Fibroblast of lung (primary cell): Measurements from ENCODE around the gene NRG2. TPM values are rescaled to one million over a fixed set of nuclear protein-coding genes. Genes with fewer than 3 reads are reported as not detected.

Experiments
- DNase-seq, 2 donors: peaks; one replicate each; pipeline versions ENCODE4 v3.0.0 to v3.0.0-alpha.2; 2010; ENCODE audit warnings: low read depth in 2 of 2
- H2AFZ ChIP-seq: 2 replicates; pipeline ENCODE4 v1.5.1; 2012; ENCODE audit warnings: low read length, control low read depth, inconsistent platforms
- H3K27ac ChIP-seq: 2 replicates; pipeline ENCODE4 v1.5.1; 2011; ENCODE audit warnings: low read length, control low read depth; ENCODE audit not compliant: insufficient read depth
- H3K27me3 ChIP-seq: 2 replicates; pipeline ENCODE4 v1.5.1; 2011; ENCODE audit warnings: mild to moderate bottlenecking, low read length; ENCODE audit not compliant: control insufficient read depth, insufficient read depth
- H3K36me3 ChIP-seq: 2 replicates; pipeline ENCODE4 v1.5.1; 2011; ENCODE audit warnings: low read length; ENCODE audit not compliant: control insufficient read depth, insufficient read depth
- H3K4me1 ChIP-seq: 2 replicates; pipeline ENCODE4 v1.5.1; 2011; ENCODE audit warnings: low read length; ENCODE audit not compliant: control insufficient read depth, insufficient read depth; ENCODE audit errors: extremely low read depth
- H3K4me2 ChIP-seq: 2 replicates; pipeline ENCODE4 v1.5.1; 2011; ENCODE audit warnings: low read length, control low read depth; ENCODE audit not compliant: insufficient read depth; ENCODE audit errors: extremely low read depth
- H3K4me3 ChIP-seq, 4 experiments: fragments of 200-600 bp in 1 of 4; sonication (generic) in 1 of 4; replicated peaks in 1 of 4; 2 replicates each; pipeline ENCODE4 v1.5.1; 2011 to 2016; ENCODE audit warnings: low read length in 4 of 4, low read depth in 3 of 4, mild to moderate bottlenecking in 3 of 4, control low read depth in 2 of 4, inconsistent platforms in 1 of 4, mixed read lengths in 1 of 4; ENCODE audit not compliant: insufficient read depth in 1 of 4; ENCODE audit errors: control extremely low read depth in 1 of 4
- H3K79me2 ChIP-seq: 2 replicates; pipeline ENCODE4 v1.5.1; 2012; ENCODE audit warnings: mild to moderate bottlenecking, low read length, inconsistent platforms; ENCODE audit not compliant: control insufficient read depth, insufficient read depth
- H3K9ac ChIP-seq: 2 replicates; pipeline ENCODE4 v1.5.1; 2011; ENCODE audit warnings: mild to moderate bottlenecking, low read length, control low read depth; ENCODE audit not compliant: insufficient read depth
- H3K9me3 ChIP-seq: 2 replicates; pipeline ENCODE4 v1.5.1; 2012; ENCODE audit warnings: low read depth, low read length; ENCODE audit not compliant: control insufficient read depth, insufficient read depth
- H4K20me1 ChIP-seq: 2 replicates; pipeline ENCODE4 v1.5.1; 2011; ENCODE audit warnings: low read length; ENCODE audit not compliant: control insufficient read depth, insufficient read depth; ENCODE audit errors: extremely low read depth
- EZH2 ChIP-seq: IDR thresholded peaks from 2 replicates; pipeline ENCODE4 v1.5.1; 2012; ENCODE audit warnings: low read length, control low read depth, mild to moderate bottlenecking; ENCODE audit errors: missing control alignments
- polyA plus RNA-seq, 2 donors: library from polyadenylated mRNA; depleted of rRNA in 1 of 2; stranded (reverse) in 1 of 2; unstranded in 1 of 2; fragments of >200 nt; gene quantifications; 2 replicates each; pipeline ENCODE4 v1.2.1, GENCODE V29; 2011 to 2012; ENCODE audit warnings: missing spikeins in 1 of 2
- total RNA-seq: library from RNA; depleted of rRNA; stranded (reverse); fragments of >200 nt; gene quantifications from 2 replicates; pipeline ENCODE4 v1.2.1, GENCODE V29; 2014
- TF ChIP-seq, protein P1 (sequence below), 2 donors: IDR thresholded peaks in 1 of 2; conservative IDR thresholded peaks in 1 of 2; 1 replicate in 1 of 2; 2 replicates in 1 of 2; pipeline ENCODE4 v1.5.1; 2011 to 2012; ENCODE audit warnings: low read length in 2 of 2, control low read depth in 1 of 2, inconsistent platforms in 1 of 2, low read depth in 1 of 2, mild to moderate bottlenecking in 1 of 2

Gene NRG2
- total and polyA plus RNA-seq, 2 donors (not counting 1 experiment from before 2014, with no cell fraction given) = 0.28 to 1.3 TPM

DNA sequence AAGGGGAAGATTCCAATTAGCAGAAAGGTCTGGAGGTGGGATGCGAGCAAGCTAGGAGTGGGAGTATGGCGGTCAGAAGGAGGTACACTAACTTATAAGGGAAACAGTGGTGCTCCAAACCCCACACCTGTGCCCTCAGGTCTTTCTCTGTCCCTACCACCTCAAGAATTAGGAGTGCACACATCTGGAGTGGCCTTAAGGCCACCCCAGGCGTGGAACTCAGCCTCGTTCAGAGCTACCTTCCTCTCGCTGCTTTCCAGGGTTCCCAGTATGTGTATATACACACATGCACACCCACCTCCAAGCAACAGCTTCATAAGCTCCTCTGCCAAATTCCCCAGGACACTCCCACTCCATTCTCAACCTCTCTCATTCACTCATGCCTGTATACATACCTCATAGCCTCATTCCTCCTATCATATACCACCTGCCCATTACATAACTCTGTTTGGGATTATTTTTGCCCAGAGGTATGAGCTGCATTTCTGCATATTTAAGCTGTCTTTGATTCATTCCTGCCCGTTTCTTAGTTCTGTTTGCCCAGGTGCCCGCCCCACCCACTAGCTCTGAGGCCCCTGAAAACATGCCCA is 128.8 kb downstream of the NRG2 start:
- TF ChIP-seq, protein P1, sequence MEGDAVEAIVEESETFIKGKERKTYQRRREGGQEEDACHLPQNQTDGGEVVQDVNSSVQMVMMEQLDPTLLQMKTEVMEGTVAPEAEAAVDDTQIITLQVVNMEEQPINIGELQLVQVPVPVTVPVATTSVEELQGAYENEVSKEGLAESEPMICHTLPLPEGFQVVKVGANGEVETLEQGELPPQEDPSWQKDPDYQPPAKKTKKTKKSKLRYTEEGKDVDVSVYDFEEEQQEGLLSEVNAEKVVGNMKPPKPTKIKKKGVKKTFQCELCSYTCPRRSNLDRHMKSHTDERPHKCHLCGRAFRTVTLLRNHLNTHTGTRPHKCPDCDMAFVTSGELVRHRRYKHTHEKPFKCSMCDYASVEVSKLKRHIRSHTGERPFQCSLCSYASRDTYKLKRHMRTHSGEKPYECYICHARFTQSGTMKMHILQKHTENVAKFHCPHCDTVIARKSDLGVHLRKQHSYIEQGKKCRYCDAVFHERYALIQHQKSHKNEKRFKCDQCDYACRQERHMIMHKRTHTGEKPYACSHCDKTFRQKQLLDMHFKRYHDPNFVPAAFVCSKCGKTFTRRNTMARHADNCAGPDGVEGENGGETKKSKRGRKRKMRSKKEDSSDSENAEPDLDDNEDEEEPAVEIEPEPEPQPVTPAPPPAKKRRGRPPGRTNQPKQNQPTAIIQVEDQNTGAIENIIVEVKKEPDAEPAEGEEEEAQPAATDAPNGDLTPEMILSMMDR (conservative IDR thresholded peaks at IDR 0.05 in 1 of 2, IDR thresholded peaks at IDR 0.05 in 1 of 2; ENCODE audit: low read depth in 1 of 2, low read length in 2 of 2) = no peak
- no peak for TF ChIP-seq EZH2
- Histone ChIP-seq H3K27me3 (peaks cover 4% of the 10 kb centered on the region), H3K9ac (no peak overlapping the region), H3K79me2 (no peaks in the 10 kb centered on the region), H3K4me1 (no peaks in the 10 kb centered on the region), H3K27ac (no peak overlapping the region), H3K36me3 (no peaks in the 10 kb centered on the region), H4K20me1 (no peaks in the 10 kb centered on the region), H3K4me2 (no peak overlapping the region), H3K4me3 (no peak overlapping the region), H2AFZ (no peak overlapping the region), H3K9me3 (no peaks in the 10 kb centered on the region)
- DNase-seq = no peak

GRCh38 chr5:139912804-139913203 is 130.3 kb downstream of the NRG2 start:
- no peak for TF ChIP-seq EZH2
- TF ChIP-seq, protein P1 (conservative IDR thresholded peaks at IDR 0.05 in 1 of 2, IDR thresholded peaks at IDR 0.05 in 1 of 2; ENCODE audit: low read depth in 1 of 2, low read length in 2 of 2) = no peak
- Histone ChIP-seq H3K27ac (no peak overlapping the region), H3K9ac (no peak overlapping the region), H3K4me2 (no peak overlapping the region), H3K79me2 (no peaks in the 10 kb centered on the region), H3K4me3 (no peak overlapping the region), H3K9me3 (no peaks in the 10 kb centered on the region), H3K4me1 (no peaks in the 10 kb centered on the region), H2AFZ (no peak overlapping the region), H4K20me1 (no peaks in the 10 kb centered on the region), H3K36me3 (no peaks in the 10 kb centered on the region), H3K27me3 (peaks cover 2% of the 10 kb centered on the region)
- no peak for DNase-seq

- no peak overlapping the region for H3K4me2 ChIP-seq
- no peak overlapping the region for H2AFZ ChIP-seq
- TF ChIP-seq EZH2 = no peak
- TF ChIP-seq, protein P1 (conservative IDR thresholded peaks at IDR 0.05 in 1 of 2, IDR thresholded peaks at IDR 0.05 in 1 of 2; ENCODE audit: low read depth in 1 of 2, low read length in 2 of 2) = no peak
- no peak for DNase-seq
- no peaks in the 10 kb centered on the region for H4K20me1 ChIP-seq
- no peaks in the 10 kb centered on the region for H3K4me1 ChIP-seq
- no peak overlapping the region for H3K9ac ChIP-seq
- H3K9me3 ChIP-seq = no peaks in the 10 kb centered on the region
- H3K4me3 ChIP-seq = no peak overlapping the region
- H3K79me2 ChIP-seq = no peaks in the 10 kb centered on the region
- no peaks in the 10 kb centered on the region for H3K36me3 ChIP-seq
- no peak overlapping the region for H3K27ac ChIP-seq
- peaks cover 8% of the 10 kb centered on the region for H3K27me3 ChIP-seq
These were observed 130.9 kb downstream of the NRG2 start for GRCh38 chr5:139912158-139912557.
